Measurements from ENCODE around the gene DLG2.

DNA sequence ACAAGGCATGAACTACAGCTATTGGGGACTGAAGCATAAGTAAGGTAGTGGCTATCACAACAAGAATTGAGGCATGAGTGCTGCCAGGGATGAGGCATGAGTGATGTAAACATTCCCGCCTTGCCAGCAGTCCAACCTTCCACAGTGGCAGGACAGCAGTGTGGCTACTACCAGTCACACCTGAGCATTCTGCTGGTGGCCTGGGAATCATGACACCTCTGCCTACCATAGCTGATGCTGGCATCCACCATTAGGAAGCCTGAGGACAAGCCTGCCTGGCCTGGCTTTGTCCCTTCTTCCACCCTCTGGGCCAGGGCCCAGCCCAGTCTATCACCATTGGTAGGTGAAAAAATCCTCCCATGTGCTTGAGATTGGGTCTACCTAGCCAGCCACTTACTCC, 1628.2 kb downstream of the DLG2 start:
- TF ChIP-seq, protein P1, sequence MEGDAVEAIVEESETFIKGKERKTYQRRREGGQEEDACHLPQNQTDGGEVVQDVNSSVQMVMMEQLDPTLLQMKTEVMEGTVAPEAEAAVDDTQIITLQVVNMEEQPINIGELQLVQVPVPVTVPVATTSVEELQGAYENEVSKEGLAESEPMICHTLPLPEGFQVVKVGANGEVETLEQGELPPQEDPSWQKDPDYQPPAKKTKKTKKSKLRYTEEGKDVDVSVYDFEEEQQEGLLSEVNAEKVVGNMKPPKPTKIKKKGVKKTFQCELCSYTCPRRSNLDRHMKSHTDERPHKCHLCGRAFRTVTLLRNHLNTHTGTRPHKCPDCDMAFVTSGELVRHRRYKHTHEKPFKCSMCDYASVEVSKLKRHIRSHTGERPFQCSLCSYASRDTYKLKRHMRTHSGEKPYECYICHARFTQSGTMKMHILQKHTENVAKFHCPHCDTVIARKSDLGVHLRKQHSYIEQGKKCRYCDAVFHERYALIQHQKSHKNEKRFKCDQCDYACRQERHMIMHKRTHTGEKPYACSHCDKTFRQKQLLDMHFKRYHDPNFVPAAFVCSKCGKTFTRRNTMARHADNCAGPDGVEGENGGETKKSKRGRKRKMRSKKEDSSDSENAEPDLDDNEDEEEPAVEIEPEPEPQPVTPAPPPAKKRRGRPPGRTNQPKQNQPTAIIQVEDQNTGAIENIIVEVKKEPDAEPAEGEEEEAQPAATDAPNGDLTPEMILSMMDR (conservative IDR thresholded peaks at IDR 0.05; ENCODE audit: low read depth, low read length): no peak
- TF ChIP-seq MAFK (IDR thresholded peaks at IDR 0.05; ENCODE audit: low read depth, low read length) (no peak), FOS (IDR thresholded peaks at IDR 0.05; ENCODE audit: low read depth, low read length) (no peak), CHD1 (IDR thresholded peaks at IDR 0.05; ENCODE audit: low read depth, low read length) (no peak), POLR2A (IDR thresholded peaks at IDR 0.05; ENCODE audit: low read depth, low read length) (no peak), SMC3 (IDR thresholded peaks at IDR 0.05; ENCODE audit: low read depth, low read length) (no peak)

Data from IMR-90 (cell line).